Inferior parietal cortex (tissue), 1 donor: Measurements from ENCODE around the gene CPED1.
"Not testable (repeated sequence)": the region's sequence is repeated elsewhere in the genome, so short reads cannot be mapped to it uniquely, and the experiment has no call there.

ENCODE experiments used
- DNase-seq: peaks from one replicate; pipeline ENCODE4 v3.0.0-alpha.2; 2016; ENCODE audit errors: extremely low spot score

The CPED1 gene

GRCh38 chr7:120996988-120997345, 8.5 kb downstream of the CPED1 start:
- DNase-seq, result no peak

- DNase-seq, result no peak
Measured at GRCh38 chr7:120997882-120998474, 9.5 kb downstream of the CPED1 start.

DNA sequence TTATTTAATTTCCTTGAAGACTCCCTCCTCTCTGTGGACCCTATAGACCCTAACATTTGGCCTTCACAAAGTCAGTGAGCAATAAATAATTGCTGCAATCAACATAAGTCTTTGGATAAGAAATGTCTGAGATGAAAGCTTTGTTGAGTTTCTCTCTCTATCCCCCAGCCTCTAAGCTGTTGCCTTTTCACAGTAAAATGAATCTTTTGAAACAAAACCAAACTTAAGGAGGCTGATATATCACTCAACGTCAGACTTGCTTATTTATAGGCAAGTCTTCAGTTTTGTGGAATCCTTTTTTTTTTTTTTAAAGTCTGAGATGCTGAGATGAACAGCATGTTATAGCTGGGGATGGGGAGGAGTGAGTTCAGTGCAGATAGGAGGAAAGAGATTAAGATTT, 10.0 kb downstream of the CPED1 start:
- no peak for DNase-seq

GRCh38 chr7:120998996-120999565, 10.6 kb downstream of the CPED1 start:
- DNase-seq, result no peak

DNA sequence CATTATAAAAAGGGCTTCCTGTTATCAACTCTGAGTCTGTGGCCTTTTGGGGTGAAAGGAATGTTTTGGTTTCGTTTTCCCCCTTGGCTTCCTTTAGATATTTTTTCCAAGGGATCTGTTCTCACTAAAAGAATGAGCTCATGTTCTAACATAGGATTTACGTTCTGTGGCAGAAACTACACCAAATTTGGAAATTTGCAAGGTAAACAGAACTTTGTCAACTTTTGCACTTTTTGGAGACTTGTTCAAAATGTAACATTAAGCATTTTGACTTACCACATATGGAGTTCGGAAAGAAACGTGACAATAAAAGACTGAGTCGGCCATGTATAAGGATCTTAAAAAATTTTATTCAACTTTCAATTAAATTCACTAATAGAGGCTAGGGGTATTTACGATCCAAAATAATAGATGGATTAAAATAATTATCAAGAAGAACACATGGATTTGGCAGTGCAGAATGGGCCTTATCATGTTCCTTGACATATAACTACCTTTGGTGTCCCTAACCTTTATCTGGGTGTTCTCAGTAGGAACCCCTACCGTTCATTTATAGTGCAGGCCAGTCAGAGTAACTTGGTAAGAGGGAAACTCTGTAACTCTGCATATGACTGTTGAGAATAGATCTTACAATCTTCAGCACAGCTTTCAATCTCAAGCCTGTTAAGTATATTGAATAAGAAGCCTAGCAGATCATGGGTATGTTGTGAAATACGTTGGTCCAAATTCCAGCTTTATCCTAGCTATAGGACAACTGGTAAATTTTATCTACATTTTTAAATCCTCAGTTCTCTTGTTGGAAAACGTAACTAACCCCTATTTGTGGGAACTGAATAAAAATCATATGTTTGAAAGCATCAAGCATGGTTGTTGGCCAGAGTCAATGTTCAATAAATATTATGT, 11.8 kb downstream of the CPED1 start:
- no peak for DNase-seq

- no peak for DNase-seq
Measured at GRCh38 chr7:121001234-121001906, 12.9 kb downstream of the CPED1 start.

- DNase-seq, result no peak
Measured at GRCh38 chr7:121002048-121002756, 13.7 kb downstream of the CPED1 start.

GRCh38 chr7:121002757-121003200, 14.3 kb downstream of the CPED1 start:
- no peak for DNase-seq

GRCh38 chr7:121003986-121004685, 15.6 kb downstream of the CPED1 start:
- DNase-seq, result no peak

- DNase-seq, result not testable (repeated sequence)
Measured at GRCh38 chr7:121005058-121005457, 16.5 kb downstream of the CPED1 start.

DNA sequence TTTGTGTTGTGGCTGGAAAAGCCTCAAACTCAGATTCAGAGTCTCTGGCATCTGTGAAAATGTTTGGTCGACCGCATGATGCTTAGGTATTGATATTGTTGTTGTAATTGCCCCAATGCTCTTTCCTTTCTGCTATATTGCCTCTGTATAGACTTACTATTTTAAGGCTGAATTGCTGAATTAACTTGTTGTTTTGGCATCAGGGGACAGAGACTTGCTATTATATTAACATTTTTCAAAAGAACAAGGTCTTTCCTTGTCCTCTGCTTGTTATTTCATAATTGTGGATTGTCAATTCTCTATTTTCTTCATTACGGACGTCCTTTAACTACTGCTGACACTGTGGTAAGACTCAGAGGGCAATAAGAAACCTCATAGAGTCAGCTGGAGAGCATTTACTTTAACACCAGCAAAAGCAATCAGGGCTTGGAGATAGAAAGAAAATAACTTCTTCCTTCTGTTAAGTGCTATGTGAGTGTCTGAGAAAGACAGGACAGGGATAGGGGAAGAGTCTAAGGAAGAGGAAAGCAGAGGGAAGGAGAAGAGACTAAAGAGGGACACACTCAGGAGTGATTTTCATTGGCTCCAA, 17.6 kb downstream of the CPED1 start:
- DNase-seq, result no peak

DNA sequence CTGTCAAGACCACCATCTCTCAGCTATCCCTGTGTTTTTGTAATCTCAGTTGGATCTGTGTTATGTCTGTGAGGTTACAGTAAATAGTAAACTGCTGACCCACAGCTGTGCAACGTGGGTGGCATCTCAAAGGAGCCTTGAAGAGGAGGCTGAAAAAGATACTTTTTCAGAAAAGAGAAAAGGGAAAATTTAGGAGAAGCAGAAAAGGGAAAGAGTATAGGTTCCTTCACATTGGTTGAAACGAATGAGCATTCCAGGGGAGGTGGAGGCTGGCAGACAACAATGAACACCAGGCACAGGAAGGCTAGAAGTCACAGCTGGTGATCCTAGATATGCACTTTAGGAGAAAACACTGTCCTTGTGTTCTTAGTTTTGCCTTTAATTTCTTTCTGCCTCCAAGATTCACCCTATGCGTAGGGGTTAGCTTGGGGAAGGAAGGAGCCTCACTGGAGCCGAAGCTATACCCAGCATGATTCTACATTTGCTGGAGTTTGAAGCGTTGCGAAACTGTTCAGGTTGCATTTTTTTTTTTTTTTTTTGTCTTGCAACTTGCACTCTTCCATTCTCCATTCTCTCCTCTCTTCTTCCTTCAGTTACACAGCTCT, 18.3 kb downstream of the CPED1 start:
- DNase-seq, result no peak

DNA sequence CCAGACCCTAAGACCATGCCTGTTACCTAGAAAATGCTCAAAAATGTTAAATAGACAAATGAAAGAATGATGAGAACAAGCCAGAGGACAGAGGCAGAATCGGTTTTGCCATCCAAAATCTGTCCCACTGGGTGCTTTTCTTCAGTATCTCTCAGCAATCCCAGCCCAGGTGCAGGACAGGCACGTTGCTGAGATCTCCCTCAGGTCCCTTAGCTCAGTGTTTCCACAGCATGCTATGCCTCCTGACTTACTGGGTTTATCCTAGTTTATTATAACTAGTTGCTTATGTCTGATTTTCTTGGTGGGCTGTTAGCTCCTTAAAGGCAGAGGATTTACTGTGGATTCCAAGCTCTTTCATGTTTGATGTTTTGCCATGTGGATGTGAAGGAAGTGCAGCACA, 20.3 kb downstream of the CPED1 start:
- no peak for DNase-seq

- no peak for DNase-seq
Measured at GRCh38 chr7:121011401-121011800, 22.9 kb downstream of the CPED1 start.

- no peak for DNase-seq
Measured at GRCh38 chr7:121012170-121012874, 23.8 kb downstream of the CPED1 start.

DNA sequence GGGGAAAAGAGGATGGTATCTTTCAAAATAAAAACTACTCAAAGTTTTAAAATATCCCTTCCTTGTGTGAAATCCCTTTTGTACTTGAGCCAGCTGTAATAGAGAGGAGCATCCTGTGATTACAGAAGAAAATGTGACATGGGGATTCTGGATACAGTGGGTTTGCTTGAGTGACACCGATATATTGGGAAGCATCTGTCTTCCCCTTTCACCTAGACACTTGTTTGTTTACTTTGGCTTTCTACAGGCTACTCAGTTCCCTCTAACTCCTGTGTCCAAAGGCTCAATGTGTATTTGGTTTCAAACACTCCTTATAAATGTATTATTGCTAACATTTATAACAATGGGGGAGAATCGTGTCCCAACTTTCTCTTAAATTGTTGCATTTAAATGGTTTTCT, 24.4 kb downstream of the CPED1 start:
- DNase-seq, result no peak

GRCh38 chr7:121015560-121015959, 27.0 kb downstream of the CPED1 start:
- no peak for DNase-seq

- no peak for DNase-seq
Measured at GRCh38 chr7:121016966-121017365, 28.5 kb downstream of the CPED1 start.

DNA sequence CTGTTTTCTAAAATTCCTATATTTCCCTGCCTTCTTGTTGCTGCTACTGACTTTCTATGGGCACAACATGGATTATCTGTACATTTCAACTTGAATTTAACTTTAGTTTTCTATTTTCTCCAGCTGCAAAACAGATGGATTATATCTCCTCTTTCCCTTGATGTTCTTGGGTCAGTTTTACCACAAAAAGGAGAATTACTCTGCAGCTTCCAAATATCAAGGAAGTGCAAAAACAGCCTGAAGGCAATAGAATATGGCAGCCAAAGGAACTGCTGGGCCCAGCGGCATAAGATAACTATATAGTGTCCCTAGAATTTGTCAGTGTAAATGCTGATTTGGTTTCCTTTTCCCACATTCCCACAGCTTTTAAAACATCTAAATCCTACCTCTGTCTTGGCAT, 29.1 kb downstream of the CPED1 start:
- DNase-seq, result no peak

GRCh38 chr7:121019018-121019417, 30.5 kb downstream of the CPED1 start:
- DNase-seq, result no peak
